NCI-H82 treated with DMSO at 0.1 percent for 48 hours (cell line): ENCODE results near the gene CAB39.

Experiments used
- DNase-seq: peaks from one replicate; lab custom pipeline; 2025; ENCODE audit not compliant: unreplicated experiment; lab: John Stamatoyannopoulos, UW

Gene CAB39

GRCh38 chr2:230849633-230850357, 137.2 kb downstream of the CAB39 start:
- DNase-seq, result no peak

- DNase-seq, result no peak
Observed at GRCh38 chr2:230850358-230850658, 137.7 kb downstream of the CAB39 start.

- DNase-seq, result no peak
Observed at GRCh38 chr2:230852113-230852512, 139.5 kb downstream of the CAB39 start.

GRCh38 chr2:230861552-230862255, 149.1 kb downstream of the CAB39 start:
- no peak for DNase-seq

GRCh38 chr2:230862292-230862691, 149.7 kb downstream of the CAB39 start:
- DNase-seq, result no peak

- DNase-seq, result no peak
Observed at GRCh38 chr2:230863031-230863430, 150.4 kb downstream of the CAB39 start.

- peak; percentile 82 for DNase-seq
Observed at GRCh38 chr2:230863442-230864121, 150.9 kb downstream of the CAB39 start.

- DNase-seq, result no peak
Observed at GRCh38 chr2:230864122-230864604, 151.5 kb downstream of the CAB39 start.

- peak; percentile 50 for DNase-seq
Observed at GRCh38 chr2:230864605-230865306, 152.1 kb downstream of the CAB39 start, which contains the start of gene ITM2C. ITM2C (plus strand) TSS chr2:230864942; CDS start chr2:230865026, 84 bp downstream.

GRCh38 chr2:230865307-230865765, 152.7 kb downstream of the CAB39 start:
- DNase-seq, result no peak

- DNase-seq, result no peak
Observed at GRCh38 chr2:230865766-230866755, 153.4 kb downstream of the CAB39 start.

GRCh38 chr2:230866756-230867523, 154.3 kb downstream of the CAB39 start:
- DNase-seq, result no peak

- no peak for DNase-seq
Observed at GRCh38 chr2:230868161-230868946, 155.7 kb downstream of the CAB39 start.

GRCh38 chr2:230868947-230869913, 156.6 kb downstream of the CAB39 start:
- DNase-seq, result no peak

GRCh38 chr2:230869914-230870543, 157.4 kb downstream of the CAB39 start:
- no peak for DNase-seq
